Measurements from ENCODE around the gene ATG4C. TPM values are rescaled to one million over a fixed set of nuclear protein-coding genes. Genes with fewer than 3 reads are reported as not detected.

ATG4C gene
- total and polyA plus RNA-seq, 9 donors = 2.7 to 13.7 (median 11.2) TPM

DNA sequence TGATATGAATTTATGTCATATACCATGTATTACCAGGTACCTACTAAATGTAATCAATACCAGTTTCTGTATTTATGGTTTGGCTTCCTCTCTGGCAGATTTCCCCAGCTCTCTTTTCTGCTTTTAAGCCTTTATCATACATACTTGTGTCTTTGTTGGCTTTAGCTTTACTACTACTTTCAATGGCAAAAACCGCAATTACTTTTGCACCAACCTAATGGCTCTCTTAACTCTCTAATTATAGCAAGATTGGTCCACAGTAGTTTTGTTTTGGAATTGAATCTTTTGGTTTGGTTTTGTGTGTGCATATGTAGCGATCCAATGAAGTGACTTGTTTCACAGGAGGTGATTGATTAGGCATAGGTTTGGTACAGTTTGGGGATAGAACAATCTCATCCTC, 93.6 kb downstream of the ATG4C start:
- TF ChIP-seq, protein P1, sequence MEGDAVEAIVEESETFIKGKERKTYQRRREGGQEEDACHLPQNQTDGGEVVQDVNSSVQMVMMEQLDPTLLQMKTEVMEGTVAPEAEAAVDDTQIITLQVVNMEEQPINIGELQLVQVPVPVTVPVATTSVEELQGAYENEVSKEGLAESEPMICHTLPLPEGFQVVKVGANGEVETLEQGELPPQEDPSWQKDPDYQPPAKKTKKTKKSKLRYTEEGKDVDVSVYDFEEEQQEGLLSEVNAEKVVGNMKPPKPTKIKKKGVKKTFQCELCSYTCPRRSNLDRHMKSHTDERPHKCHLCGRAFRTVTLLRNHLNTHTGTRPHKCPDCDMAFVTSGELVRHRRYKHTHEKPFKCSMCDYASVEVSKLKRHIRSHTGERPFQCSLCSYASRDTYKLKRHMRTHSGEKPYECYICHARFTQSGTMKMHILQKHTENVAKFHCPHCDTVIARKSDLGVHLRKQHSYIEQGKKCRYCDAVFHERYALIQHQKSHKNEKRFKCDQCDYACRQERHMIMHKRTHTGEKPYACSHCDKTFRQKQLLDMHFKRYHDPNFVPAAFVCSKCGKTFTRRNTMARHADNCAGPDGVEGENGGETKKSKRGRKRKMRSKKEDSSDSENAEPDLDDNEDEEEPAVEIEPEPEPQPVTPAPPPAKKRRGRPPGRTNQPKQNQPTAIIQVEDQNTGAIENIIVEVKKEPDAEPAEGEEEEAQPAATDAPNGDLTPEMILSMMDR (IDR thresholded peaks at IDR 0.05) = no peak
- no peak for TF ChIP-seq EP300 (IDR thresholded peaks at IDR 0.05)
- no peak for TF ChIP-seq POLR2A (IDR thresholded peaks at IDR 0.05)
- Histone ChIP-seq H3K27ac (no peak overlapping the region), H3K9me3 (peaks cover 0 to 3% of the 10 kb centered on the region in 2 donors), H3K4me1 (ENCODE audit: insufficient read depth) (no peaks in the 10 kb centered on the region), H3K4me3 (no peak overlapping the region), H3K27me3 (no peaks in the 10 kb centered on the region), H3K36me3 (no peaks in the 10 kb centered on the region)
- intact Hi-C loops (cut with DNase I) = no loop called here
- no peak for DNase-seq
- WGBS, 3 donors = 88 to 96% (median 90%) methylated on average over 2 of the region's 2 CpGs

DNA sequence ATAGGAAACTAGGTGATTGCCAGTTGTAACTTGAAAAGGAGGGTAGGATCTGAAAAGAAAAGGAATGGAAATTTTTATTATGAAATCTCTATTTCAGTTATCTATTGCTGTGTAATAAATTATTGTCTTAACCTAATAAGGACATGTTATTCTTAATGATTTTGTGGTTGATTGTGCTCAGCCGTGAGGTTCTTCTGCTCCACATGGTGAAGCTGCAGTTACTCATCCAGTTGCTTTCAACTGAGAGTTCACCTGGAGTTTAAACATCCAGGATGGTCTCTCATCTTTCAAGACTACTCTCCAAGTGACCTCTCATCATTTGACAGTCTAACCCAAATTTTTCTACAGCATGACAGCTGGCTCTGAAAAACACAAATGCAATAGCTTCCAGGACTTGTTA, 96.0 kb downstream of the ATG4C start:
- no peak for DNase-seq
- H3K27ac ChIP-seq = no peak overlapping the region
- no peaks in the 10 kb centered on the region for H3K4me1 ChIP-seq (ENCODE audit: insufficient read depth)
- no peaks in the 10 kb centered on the region for H3K27me3 ChIP-seq
- intact Hi-C loops (cut with DNase I) = no loop called here
- TF ChIP-seq POLR2A (IDR thresholded peaks at IDR 0.05) (no peak), EP300 (IDR thresholded peaks at IDR 0.05) (no peak)
- TF ChIP-seq, protein P1 (IDR thresholded peaks at IDR 0.05) = no peak
- 72 to 90% (median 84%) methylated on average over 1 of the region's 1 CpG for WGBS, 3 donors
- H3K9me3 ChIP-seq = peaks cover 0 to 3% of the 10 kb centered on the region in 2 donors
- no peaks in the 10 kb centered on the region for H3K36me3 ChIP-seq
- no peak overlapping the region for H3K4me3 ChIP-seq

DNA sequence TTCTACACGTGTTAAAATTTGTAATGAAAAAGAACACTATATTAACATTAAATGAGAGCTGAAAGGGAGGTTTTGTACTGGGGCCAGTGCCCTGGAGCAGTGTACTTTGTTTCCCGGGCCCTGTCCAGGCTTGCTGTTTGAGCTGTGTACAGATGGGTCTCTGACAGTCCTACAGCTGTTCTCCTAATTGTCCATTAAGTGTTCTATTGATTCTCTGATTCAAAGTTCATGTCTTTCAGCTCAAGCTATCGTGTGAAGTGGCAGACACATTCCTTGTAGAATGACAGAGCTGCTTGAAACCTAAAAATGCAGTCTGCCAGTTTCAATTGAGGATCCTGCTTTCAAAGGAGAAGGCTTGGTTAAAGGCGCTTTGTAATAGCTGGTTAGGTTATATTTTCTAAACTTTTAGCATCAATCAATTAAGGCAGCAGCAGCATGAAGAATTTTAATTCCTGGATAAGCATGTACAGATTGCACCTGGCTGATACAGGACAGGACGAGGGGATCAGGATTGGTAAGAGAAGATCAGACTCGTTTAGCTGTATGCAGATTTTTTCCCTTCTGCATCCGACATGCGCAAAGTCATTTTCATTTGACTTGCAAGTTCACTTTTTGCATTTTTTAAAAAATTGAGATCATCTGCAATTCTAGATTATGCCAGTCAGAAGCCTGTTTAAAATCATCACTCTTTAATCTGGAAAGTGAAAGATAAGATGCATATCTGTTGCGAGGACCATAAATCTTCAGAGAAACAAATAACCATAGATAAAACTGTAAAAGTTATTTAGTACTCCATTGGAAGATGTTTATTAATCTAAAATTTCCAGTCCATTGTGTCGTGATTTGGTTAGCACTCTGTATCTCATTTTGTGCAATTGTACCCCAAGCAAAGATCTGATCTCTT, 98.5 kb downstream of the ATG4C start:
- Histone ChIP-seq H3K36me3 (no peaks in the 10 kb centered on the region), H3K27me3 (no peaks in the 10 kb centered on the region), H3K27ac (no peak overlapping the region), H3K4me1 (ENCODE audit: insufficient read depth) (no peaks in the 10 kb centered on the region), H3K9me3 (peaks cover 0 to 3% of the 10 kb centered on the region in 2 donors), H3K4me3 (no peak overlapping the region)
- intact Hi-C loops (cut with DNase I) = no loop called here
- 65 to 75% (median 68%) methylated on average over 10 of the region's 10 CpGs for WGBS, 3 donors
- DNase-seq = no peak
- TF ChIP-seq, protein P1 (IDR thresholded peaks at IDR 0.05) = no peak
- TF ChIP-seq EP300 (IDR thresholded peaks at IDR 0.05) = no peak
- TF ChIP-seq POLR2A (IDR thresholded peaks at IDR 0.05) = no peak

DNA sequence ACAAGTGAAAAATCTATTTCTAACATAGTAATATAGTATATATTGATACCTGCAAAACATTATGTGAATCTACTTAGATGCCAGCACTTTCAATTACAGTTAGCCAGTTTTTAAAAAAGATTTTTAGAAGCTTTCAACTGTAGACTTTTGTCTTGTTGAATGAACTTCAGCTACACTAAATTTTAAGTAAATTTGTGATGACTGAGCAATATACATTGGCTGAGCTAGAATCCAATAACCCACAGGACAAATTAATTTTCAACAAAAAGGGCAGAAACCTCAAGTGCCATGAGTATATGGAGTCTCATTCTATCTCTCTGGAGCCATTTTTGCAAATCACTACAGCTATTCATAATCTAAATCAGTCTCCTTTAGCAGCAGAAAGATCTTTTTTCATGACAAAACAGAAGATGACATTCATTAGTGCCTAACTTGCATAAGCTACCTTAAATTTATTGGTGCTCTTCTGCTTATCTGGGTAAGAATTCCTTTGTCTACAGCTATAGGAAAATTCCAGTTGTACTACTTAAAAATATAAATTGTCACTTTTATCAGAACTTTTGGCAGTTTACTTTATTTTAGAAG, 100.3 kb downstream of the ATG4C start:
- no peak overlapping the region for H3K27ac ChIP-seq
- no peaks in the 10 kb centered on the region for H3K27me3 ChIP-seq
- no peak for DNase-seq
- H3K9me3 ChIP-seq = peaks cover 0 to 3% of the 10 kb centered on the region in 2 donors
- H3K4me3 ChIP-seq = no peak overlapping the region
- no peaks in the 10 kb centered on the region for H3K4me1 ChIP-seq (ENCODE audit: insufficient read depth)
- intact Hi-C loops (cut with DNase I) = no loop called here
- no peak for TF ChIP-seq EP300 (IDR thresholded peaks at IDR 0.05)
- TF ChIP-seq, protein P1 (IDR thresholded peaks at IDR 0.05) = no peak
- TF ChIP-seq POLR2A (IDR thresholded peaks at IDR 0.05) = no peak
- H3K36me3 ChIP-seq = no peaks in the 10 kb centered on the region

Data from ovary (tissue), 9 donors.